Ishikawa (cell line): ENCODE results near the gene NRG2.

Experiments
- CEBPB ChIP-seq: IDR thresholded peaks from 2 replicates; pipeline ENCODE4 v1.6.1; 2012
- CREB1 ChIP-seq: IDR thresholded peaks from 2 replicates; pipeline ENCODE4 v1.6.1; 2012; ENCODE audit warnings: low read depth
- EGR1 ChIP-seq: IDR thresholded peaks from 2 replicates; pipeline ENCODE4 v1.6.1; 2012
- EP300 ChIP-seq: IDR thresholded peaks from 2 replicates; pipeline ENCODE4 v1.6.1; 2012; ENCODE audit warnings: borderline replicate concordance
- FOXM1 ChIP-seq: IDR thresholded peaks from 2 replicates; pipeline ENCODE4 v1.6.1; 2012; ENCODE audit warnings: low read depth, borderline replicate concordance
- MAX ChIP-seq: IDR thresholded peaks from 2 replicates; pipeline ENCODE4 v1.6.1; 2012
- NFIC ChIP-seq: IDR thresholded peaks from 2 replicates; pipeline ENCODE4 v1.6.1; 2012
- RAD21 ChIP-seq: IDR thresholded peaks from 2 replicates; pipeline ENCODE4 v1.6.1; 2012; ENCODE audit warnings: low read depth
- REST ChIP-seq: IDR thresholded peaks from 2 replicates; pipeline ENCODE4 v1.6.1; 2012; ENCODE audit warnings: low read depth, mild to moderate bottlenecking
- TAF1 ChIP-seq: IDR thresholded peaks from 2 replicates; pipeline ENCODE4 v1.6.1; 2012; ENCODE audit warnings: low read depth, mild to moderate bottlenecking
- TCF12 ChIP-seq: IDR thresholded peaks from 2 replicates; pipeline ENCODE4 v1.6.1; 2012; ENCODE audit warnings: low read depth
- TEAD4 ChIP-seq: IDR thresholded peaks from 2 replicates; pipeline ENCODE4 v1.6.1; 2012
- USF1 ChIP-seq: IDR thresholded peaks from 2 replicates; pipeline ENCODE4 v1.6.1; 2012
- YY1 ChIP-seq: IDR thresholded peaks from 2 replicates; pipeline ENCODE4 v1.6.1; 2012; ENCODE audit warnings: low read depth
- ZBTB7A ChIP-seq: IDR thresholded peaks from 2 replicates; pipeline ENCODE4 v1.6.1; 2012; ENCODE audit warnings: low read depth

Gene NRG2

GRCh38 chr5:139961435-139962157 lies 81.5 kb downstream of the NRG2 start:
- TF ChIP-seq TEAD4 (no peak), NFIC (no peak), YY1 (no peak), EGR1 (no peak), REST (no peak), TAF1 (no peak), FOXM1 (no peak), TCF12 (no peak), USF1 (no peak), CREB1 (no peak), CEBPB (no peak), ZBTB7A (no peak), EP300 (no peak), MAX (no peak), RAD21 (no peak)

- TF ChIP-seq EGR1: no peak
- TF ChIP-seq USF1: no peak
- no peak for TF ChIP-seq CEBPB
- no peak for TF ChIP-seq ZBTB7A
Observed at GRCh38 chr5:139960723-139961383, 82.2 kb downstream of the NRG2 start.

- TF ChIP-seq EP300 (no peak), RAD21 (no peak), CEBPB (no peak), TCF12 (no peak), YY1 (no peak), TAF1 (no peak)
Observed at GRCh38 chr5:139958432-139959148, 84.5 kb downstream of the NRG2 start.

GRCh38 chr5:139956342-139956741 lies 86.8 kb downstream of the NRG2 start:
- no peak for TF ChIP-seq TAF1
- no peak for TF ChIP-seq TCF12

- TF ChIP-seq TCF12 (no peak), FOXM1 (no peak), EGR1 (no peak), CREB1 (no peak), MAX (no peak), CEBPB (no peak), RAD21 (no peak), NFIC (no peak), TEAD4 (no peak), YY1 (no peak), TAF1 (no peak), ZBTB7A (no peak), REST (no peak), EP300 (no peak), USF1 (no peak)
Observed at GRCh38 chr5:139955616-139956273, 87.4 kb downstream of the NRG2 start.
